ENCODE data around the gene GPBP1L1. TPM values are rescaled to one million over a fixed set of nuclear protein-coding genes. Genes with fewer than 3 reads are reported as not detected.
A peak's percentile ranks its signal among the peaks of the same experiment; 100 is the strongest.

The GPBP1L1 gene
- total and polyA plus RNA-seq, 9 of the 15 experiments (the other 6 are each of a cell fraction or from before 2014, with no cell fraction given) = 86.0 to 216 (median 138) TPM

GRCh38 chr1:45586769-45587168, 99.6 kb downstream of the GPBP1L1 start (continued):
- TF ChIP-seq XRCC3 (IDR thresholded peaks at IDR 0.05) (no peak), SREBF2 (CRISPR knock-in tag; IDR thresholded peaks at IDR 0.05) (no peak), ZBTB33 (CRISPR knock-in tag; IDR thresholded peaks at IDR 0.05) (no peak), FOXJ3 (CRISPR knock-in tag; IDR thresholded peaks at IDR 0.05) (no peak), HMGXB4 (CRISPR knock-in tag; IDR thresholded peaks at IDR 0.05) (no peak), NFRKB (IDR thresholded peaks at IDR 0.05; ENCODE audit: low read depth) (no peak), MTA3 (IDR thresholded peaks at IDR 0.05; ENCODE audit: borderline replicate concordance) (no peak), SUPT5H (IDR thresholded peaks at IDR 0.05) (0 out of 2 replicates have a peak, but pooled peaks have one; percentile 27)

Data from K562 (cell line).